Measurements from ENCODE around the gene TPRG1. TPM values are rescaled to one million over a fixed set of nuclear protein-coding genes. Genes with fewer than 3 reads are reported as not detected.
A peak's percentile ranks its signal among the peaks of the same experiment; 100 is the strongest.

Gene TPRG1
- total and polyA plus RNA-seq, 7 experiments from 2014 or later = 0.13 to 5.4 (median 1.3) TPM

GRCh38 chr3:189238071-189238470, 66.3 kb downstream of the TPRG1 start:
- H3K36me3 ChIP-seq (ENCODE audit: control insufficient read depth in 2 of 3, insufficient read depth in 3 of 3, low read length in 3 of 3) = no peaks in the 10 kb centered on the region
- ChIA-PET CTCF (no interaction called here), POLR2A (no interaction called here)
- Mint-ChIP-seq H3K4me3 (no peak overlapping the region), H3K27me3 (no peaks in the 10 kb centered on the region), H3K4me1 (peaks cover 0 to 9% (median 0%) of the 10 kb centered on the region in 7 donors), H3K36me3 (peaks cover 0 to 15% (median 0%) of the 10 kb centered on the region in 5 donors), H3K9me3 (peaks cover 0 to 14% (median 4%) of the 10 kb centered on the region in 11 donors), H3K27ac (no peak overlapping the region)
- DNase-seq (no peak), ATAC-seq (no peak)
- no peaks in the 10 kb centered on the region for H3K27me3 ChIP-seq (ENCODE audit: control insufficient read depth in 2 of 2, insufficient read depth in 2 of 2, low read length in 2 of 2)
- H3K9me3 ChIP-seq (ENCODE audit: control insufficient read depth in 2 of 3, low read length in 3 of 3) = peaks cover 0 to 1% (median 0%) of the 10 kb centered on the region in 3 experiments
- H3K4me3 ChIP-seq (ENCODE audit: low read length) = no peak overlapping the region
- H3K27ac ChIP-seq (ENCODE audit: low read depth, low read length) = no peak overlapping the region
- intact Hi-C loops (cut with micrococcal nuclease) = no loop called here
- H3K4me1 ChIP-seq (ENCODE audit: control insufficient read depth in 2 of 2, insufficient read depth in 2 of 2, low read length in 2 of 2) = no peaks in the 10 kb centered on the region

- Mint-ChIP-seq H3K4me1 (peaks cover 0 to 7% (median 0%) of the 10 kb centered on the region in 7 donors), H3K9me3 (peaks cover 0 to 29% (median 10%) of the 10 kb centered on the region in 11 donors), H3K27me3 (no peaks in the 10 kb centered on the region), H3K36me3 (peaks cover 0 to 20% (median 6%) of the 10 kb centered on the region in 5 donors), H3K27ac (no peak overlapping the region), H3K4me3 (no peak overlapping the region)
- Histone ChIP-seq H3K4me1 (ENCODE audit: control insufficient read depth in 2 of 2, insufficient read depth in 2 of 2, low read length in 2 of 2) (no peaks in the 10 kb centered on the region), H3K9me3 (ENCODE audit: control insufficient read depth in 2 of 3, low read length in 3 of 3) (peaks cover 0 to 9% (median 0%) of the 10 kb centered on the region in 3 experiments), H3K36me3 (ENCODE audit: control insufficient read depth in 2 of 3, insufficient read depth in 3 of 3, low read length in 3 of 3) (no peaks in the 10 kb centered on the region), H3K27me3 (ENCODE audit: control insufficient read depth in 2 of 2, insufficient read depth in 2 of 2, low read length in 2 of 2) (no peaks in the 10 kb centered on the region), H3K27ac (ENCODE audit: low read depth, low read length) (no peak overlapping the region), H3K4me3 (ENCODE audit: low read length) (no peak overlapping the region)
- intact Hi-C loops (cut with micrococcal nuclease) = no loop called here
- DNase-seq = no peak
- CTCF ChIA-PET = interaction anchor here (0.9 kb wide), 1 partner anchor 283 kb away, joined by 3 read pairs; no protein-coding TSS in a partner anchor
- ATAC-seq = no peak
- POLR2A ChIA-PET = no interaction called here
These were observed 67.8 kb downstream of the TPRG1 start for GRCh38 chr3:189239616-189240015.

- peaks cover 0 to 17% (median 8%) of the 10 kb centered on the region in 11 donors for H3K9me3 Mint-ChIP-seq
- intact Hi-C loops (cut with micrococcal nuclease) = no loop called here
- H3K27ac Mint-ChIP-seq = peak overlapping the region in 1 of 9 donors; percentile 17
These were observed 78.2 kb downstream of the TPRG1 start for GRCh38 chr3:189249987-189250386.

GRCh38 chr3:189258261-189258660, 86.5 kb downstream of the TPRG1 start:
- Histone ChIP-seq H3K4me1 (ENCODE audit: control insufficient read depth in 2 of 2, insufficient read depth in 2 of 2, low read length in 2 of 2) (no peaks in the 10 kb centered on the region), H3K4me3 (ENCODE audit: low read length) (no peak overlapping the region), H3K36me3 (ENCODE audit: control insufficient read depth in 2 of 3, insufficient read depth in 3 of 3, low read length in 3 of 3) (no peaks in the 10 kb centered on the region), H3K27me3 (ENCODE audit: control insufficient read depth in 2 of 2, insufficient read depth in 2 of 2, low read length in 2 of 2) (no peaks in the 10 kb centered on the region), H3K9me3 (ENCODE audit: control insufficient read depth in 2 of 3, low read length in 3 of 3) (no peaks in the 10 kb centered on the region), H3K27ac (ENCODE audit: low read depth, low read length) (no peak overlapping the region)
- no peaks in the 10 kb centered on the region for H3K4me1 Mint-ChIP-seq
- ChIA-PET CTCF (no interaction called here), POLR2A (no interaction called here)
- intact Hi-C loops (cut with micrococcal nuclease) = no loop called here
- ATAC-seq = no peak
- H3K27ac Mint-ChIP-seq = no peak overlapping the region
- DNase-seq = no peak
- H3K9me3 Mint-ChIP-seq = peaks cover 0 to 19% (median 7%) of the 10 kb centered on the region in 11 donors
- no peak overlapping the region for H3K4me3 Mint-ChIP-seq
- peaks cover 0 to 27% (median 0%) of the 10 kb centered on the region in 5 donors for H3K27me3 Mint-ChIP-seq
- peaks cover 0 to 3% (median 0%) of the 10 kb centered on the region in 5 donors for H3K36me3 Mint-ChIP-seq

More at GRCh38 chr3:189249987-189250386, 78.2 kb downstream of the TPRG1 start:
- Histone ChIP-seq H3K4me1 (ENCODE audit: control insufficient read depth in 2 of 2, insufficient read depth in 2 of 2, low read length in 2 of 2) (no peaks in the 10 kb centered on the region), H3K27me3 (ENCODE audit: control insufficient read depth in 2 of 2, insufficient read depth in 2 of 2, low read length in 2 of 2) (no peaks in the 10 kb centered on the region), H3K4me3 (ENCODE audit: low read length) (no peak overlapping the region), H3K27ac (ENCODE audit: low read depth, low read length) (no peak overlapping the region), H3K36me3 (ENCODE audit: control insufficient read depth in 2 of 3, insufficient read depth in 3 of 3, low read length in 3 of 3) (no peaks in the 10 kb centered on the region), H3K9me3 (ENCODE audit: control insufficient read depth in 2 of 3, low read length in 3 of 3) (no peaks in the 10 kb centered on the region)
- ChIA-PET CTCF (no interaction called here), POLR2A (no interaction called here)
- peaks cover 0 to 18% (median 0%) of the 10 kb centered on the region in 5 donors for H3K27me3 Mint-ChIP-seq
- H3K36me3 Mint-ChIP-seq = peaks cover 0 to 3% (median 2%) of the 10 kb centered on the region in 5 donors
- ATAC-seq (no peak), DNase-seq (no peak)
- peaks cover 0 to 1% (median 0%) of the 10 kb centered on the region in 7 donors for H3K4me1 Mint-ChIP-seq
- no peak overlapping the region for H3K4me3 Mint-ChIP-seq

- Histone ChIP-seq H3K9me3 (ENCODE audit: control insufficient read depth in 2 of 3, low read length in 3 of 3) (no peaks in the 10 kb centered on the region), H3K4me3 (ENCODE audit: low read length) (no peak overlapping the region), H3K4me1 (ENCODE audit: control insufficient read depth in 2 of 2, insufficient read depth in 2 of 2, low read length in 2 of 2) (no peaks in the 10 kb centered on the region), H3K36me3 (ENCODE audit: control insufficient read depth in 2 of 3, insufficient read depth in 3 of 3, low read length in 3 of 3) (no peaks in the 10 kb centered on the region), H3K27ac (ENCODE audit: low read depth, low read length) (no peak overlapping the region), H3K27me3 (ENCODE audit: control insufficient read depth in 2 of 2, insufficient read depth in 2 of 2, low read length in 2 of 2) (no peaks in the 10 kb centered on the region)
- Mint-ChIP-seq H3K27me3 (peaks cover 0 to 14% (median 0%) of the 10 kb centered on the region in 5 donors), H3K4me1 (no peaks in the 10 kb centered on the region), H3K27ac (no peak overlapping the region), H3K9me3 (peaks cover 0 to 4% (median 0%) of the 10 kb centered on the region in 11 donors), H3K36me3 (no peaks in the 10 kb centered on the region), H3K4me3 (no peak overlapping the region)
- ChIA-PET POLR2A (no interaction called here), CTCF (interaction anchor here (0.5 to 0.7 kb wide), 2 partner anchors 402 to 661 kb away, joined by 3 read pairs; no protein-coding TSS in a partner anchor)
- intact Hi-C loops (cut with micrococcal nuclease) = no loop called here
- DNase-seq (no peak), ATAC-seq (no peak)
These were observed 89.1 kb downstream of the TPRG1 start for GRCh38 chr3:189260556-189261493.

GRCh38 chr3:189262746-189263145, 91.0 kb downstream of the TPRG1 start:
- Histone ChIP-seq H3K36me3 (ENCODE audit: control insufficient read depth in 2 of 3, insufficient read depth in 3 of 3, low read length in 3 of 3) (no peaks in the 10 kb centered on the region), H3K4me1 (ENCODE audit: control insufficient read depth in 2 of 2, insufficient read depth in 2 of 2, low read length in 2 of 2) (no peaks in the 10 kb centered on the region), H3K27ac (ENCODE audit: low read depth, low read length) (no peak overlapping the region), H3K9me3 (ENCODE audit: control insufficient read depth in 2 of 3, low read length in 3 of 3) (no peaks in the 10 kb centered on the region), H3K27me3 (ENCODE audit: control insufficient read depth in 2 of 2, insufficient read depth in 2 of 2, low read length in 2 of 2) (no peaks in the 10 kb centered on the region), H3K4me3 (ENCODE audit: low read length) (no peak overlapping the region)
- DNase-seq (no peak), ATAC-seq (no peak)
- H3K4me3 Mint-ChIP-seq = no peak overlapping the region
- H3K4me1 Mint-ChIP-seq = no peaks in the 10 kb centered on the region
- no peak overlapping the region for H3K27ac Mint-ChIP-seq
- CTCF ChIA-PET = interaction anchor here (0.5 to 1.2 kb wide), 3 partner anchors 650 to 699 kb away, joined by 4 to 6 read pairs (median 4); no protein-coding TSS in a partner anchor
- intact Hi-C loops (cut with micrococcal nuclease) = no loop called here
- H3K27me3 Mint-ChIP-seq = no peaks in the 10 kb centered on the region
- H3K36me3 Mint-ChIP-seq = no peaks in the 10 kb centered on the region
- POLR2A ChIA-PET = interaction anchor here (0.7 kb wide), 1 partner anchor 306 kb away, joined by 3 read pairs; no protein-coding TSS in a partner anchor
- H3K9me3 Mint-ChIP-seq = peaks cover 0 to 2% (median 0%) of the 10 kb centered on the region in 11 donors
